ENCODE results near the gene SLC2A1. TPM values are rescaled to one million over a fixed set of nuclear protein-coding genes. Genes with fewer than 3 reads are reported as not detected.
"Not testable (repeated sequence)": the region's sequence is repeated elsewhere in the genome, so short reads cannot be mapped to it uniquely, and the experiment has no call there.

SLC2A1 gene
- total RNA-seq, 1 experiment from 2014 or later: 218 TPM

DNA sequence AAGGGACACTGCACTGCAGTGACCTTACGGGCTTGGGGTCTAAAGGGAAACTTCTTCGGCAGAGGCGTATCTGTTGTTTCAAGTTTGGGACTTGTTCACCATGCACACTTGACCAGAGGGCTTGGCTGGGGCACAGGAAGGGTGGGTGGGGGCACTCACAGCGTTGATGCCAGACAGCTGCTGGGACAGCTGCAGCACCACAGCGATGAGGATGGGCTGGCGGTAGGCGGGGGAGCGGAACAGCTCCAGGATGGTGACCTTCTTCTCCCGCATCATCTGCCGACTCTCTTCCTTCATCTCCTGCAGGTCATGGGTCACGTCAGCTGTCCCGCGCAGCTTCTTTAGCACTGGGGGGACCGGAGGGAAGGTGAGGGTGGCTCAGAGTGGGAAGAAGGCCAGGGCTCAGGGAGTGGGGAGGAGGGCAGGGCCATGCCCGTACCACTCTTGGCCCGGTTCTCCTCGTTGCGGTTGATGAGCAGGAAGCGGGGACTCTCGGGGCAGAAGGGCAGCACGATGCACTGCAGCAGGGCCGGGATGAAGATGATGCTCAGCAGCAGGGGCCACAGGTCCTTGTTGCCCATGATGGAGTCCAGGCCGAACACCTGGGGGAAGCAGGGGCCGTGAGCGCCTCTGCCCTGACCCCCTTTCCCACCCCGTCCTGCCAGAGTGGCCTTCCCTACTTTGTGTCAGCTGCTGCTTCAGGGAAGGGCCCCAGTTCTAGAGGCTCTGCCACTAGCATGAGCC is 29.1 kb downstream of the SLC2A1 start:
- DNase-seq (ENCODE audit: low read depth): no peak

DNA sequence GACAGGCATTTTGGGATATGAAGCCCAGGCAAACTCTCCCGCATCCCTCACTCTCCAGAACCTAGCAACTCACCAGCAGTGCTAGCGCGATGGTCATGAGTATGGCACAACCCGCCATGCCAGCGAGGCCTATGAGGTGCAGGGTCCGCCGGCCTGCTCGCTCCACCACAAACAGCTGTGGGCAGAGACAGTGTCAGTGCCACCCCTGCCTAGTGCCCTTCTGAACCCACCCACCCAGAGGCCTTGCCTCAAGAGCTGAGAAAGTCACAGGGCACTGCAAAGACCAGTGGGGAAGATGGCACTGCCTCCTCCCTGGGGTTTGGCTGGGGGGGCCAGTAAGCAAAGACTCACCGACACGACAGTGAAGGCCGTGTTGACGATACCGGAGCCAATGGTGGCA is 29.8 kb downstream of the SLC2A1 start:
- DNase-seq (ENCODE audit: low read depth): no peak

DNA sequence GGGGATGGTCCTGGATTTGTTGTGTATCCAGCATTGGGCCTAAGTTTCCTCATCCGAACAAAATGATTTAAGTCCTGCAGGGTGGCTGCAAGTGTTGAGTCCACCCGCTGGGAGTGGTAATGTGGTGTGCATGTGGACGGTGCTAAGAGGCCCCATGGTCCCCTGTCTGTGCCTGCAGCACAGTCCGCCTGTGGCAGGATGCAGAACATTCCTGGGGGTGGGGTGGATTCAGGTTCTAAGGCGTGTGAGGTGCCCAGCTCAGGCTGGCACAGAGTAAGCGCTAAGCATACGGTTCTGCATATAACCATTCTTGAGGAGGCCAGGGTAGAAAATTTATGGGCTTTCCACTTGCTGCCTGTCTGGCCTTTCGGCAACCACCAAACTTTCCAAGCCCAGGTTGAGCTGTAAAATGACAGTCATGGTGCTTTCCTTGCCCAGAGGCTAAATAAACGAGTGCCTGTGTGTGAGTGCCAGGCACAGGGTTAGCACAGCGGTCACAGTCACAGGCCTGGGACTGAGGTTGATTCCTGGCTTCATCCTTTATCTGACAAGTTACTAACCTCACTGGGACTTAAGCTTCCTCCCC is 30.7 kb downstream of the SLC2A1 start:
- DNase-seq (ENCODE audit: low read depth): peak; percentile 77

DNA sequence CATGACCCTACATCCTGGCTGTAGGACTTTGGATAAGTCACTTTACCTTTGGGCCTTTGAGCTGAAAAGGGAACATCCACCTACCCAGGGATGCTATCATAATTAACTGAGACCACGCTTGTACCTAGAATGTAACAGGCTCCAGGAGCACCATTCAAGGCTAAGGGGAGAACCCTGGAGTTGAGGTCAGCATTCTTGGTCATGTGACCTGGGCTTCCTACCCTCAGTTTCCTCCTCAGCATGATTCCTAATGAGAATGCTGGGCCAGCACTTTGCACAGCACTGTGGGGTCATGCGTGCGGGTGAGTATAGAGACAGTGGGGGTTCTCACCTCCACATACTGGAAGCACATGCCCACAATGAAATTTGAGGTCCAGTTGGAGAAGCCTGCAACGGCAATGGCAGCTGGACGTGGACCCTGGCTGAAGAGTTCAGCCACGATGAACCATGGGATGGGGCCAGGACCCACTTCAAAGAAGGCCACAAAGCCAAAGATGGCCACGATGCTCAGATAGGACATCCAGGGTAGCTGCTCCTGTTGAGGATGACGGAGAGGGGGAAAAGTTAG is 31.3 kb downstream of the SLC2A1 start:
- DNase-seq (ENCODE audit: low read depth): no peak

DNA sequence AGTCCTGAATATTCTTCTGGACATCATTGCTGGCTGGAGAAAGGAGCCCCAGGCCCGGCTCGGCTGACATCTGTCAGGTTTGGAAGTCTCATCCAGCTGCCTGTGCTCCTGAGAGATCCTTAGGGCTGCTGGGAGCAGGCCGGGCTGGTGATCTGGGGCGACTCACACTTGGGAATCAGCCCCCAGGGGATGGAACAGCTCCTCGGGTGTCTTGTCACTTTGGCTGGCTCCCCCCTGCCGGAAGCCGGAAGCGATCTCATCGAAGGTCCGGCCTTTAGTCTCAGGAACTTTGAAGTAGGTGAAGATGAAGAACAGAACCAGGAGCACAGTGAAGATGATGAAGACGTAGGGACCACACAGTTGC is 31.8 kb downstream of the SLC2A1 start:
- DNase-seq (ENCODE audit: low read depth): peak; percentile 62

DNA sequence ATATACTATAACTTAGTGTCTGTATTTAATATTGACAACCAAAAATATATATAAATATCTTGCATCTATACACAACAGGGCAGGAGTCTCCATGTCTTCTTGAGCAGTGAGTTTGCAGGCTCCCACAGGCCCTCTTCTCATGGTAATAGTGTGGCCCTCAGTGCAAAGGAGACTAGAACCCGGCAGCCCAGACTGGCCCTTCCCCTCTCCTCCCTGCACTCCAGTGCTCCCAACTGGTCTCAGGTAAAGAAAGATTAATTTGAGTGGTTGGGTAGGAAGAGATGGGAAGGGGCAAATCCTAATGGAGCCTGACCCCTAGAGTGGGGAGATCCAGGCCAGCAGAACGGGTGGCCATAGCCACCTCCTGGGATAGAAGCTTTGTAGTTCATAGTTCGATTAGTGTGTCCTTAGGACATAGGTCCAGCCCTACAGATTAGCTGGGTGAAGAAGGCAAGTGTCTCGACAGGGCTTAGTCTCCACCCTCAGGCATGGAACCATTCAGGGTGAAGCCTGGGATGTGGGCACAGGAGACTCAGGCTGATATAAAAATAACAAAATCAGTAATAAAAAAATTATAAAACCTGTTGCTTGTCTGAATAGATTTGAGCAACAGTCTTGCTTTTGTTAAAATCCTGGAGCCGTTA is 32.3 kb downstream of the SLC2A1 start:
- DNase-seq (ENCODE audit: low read depth): no peak

DNA sequence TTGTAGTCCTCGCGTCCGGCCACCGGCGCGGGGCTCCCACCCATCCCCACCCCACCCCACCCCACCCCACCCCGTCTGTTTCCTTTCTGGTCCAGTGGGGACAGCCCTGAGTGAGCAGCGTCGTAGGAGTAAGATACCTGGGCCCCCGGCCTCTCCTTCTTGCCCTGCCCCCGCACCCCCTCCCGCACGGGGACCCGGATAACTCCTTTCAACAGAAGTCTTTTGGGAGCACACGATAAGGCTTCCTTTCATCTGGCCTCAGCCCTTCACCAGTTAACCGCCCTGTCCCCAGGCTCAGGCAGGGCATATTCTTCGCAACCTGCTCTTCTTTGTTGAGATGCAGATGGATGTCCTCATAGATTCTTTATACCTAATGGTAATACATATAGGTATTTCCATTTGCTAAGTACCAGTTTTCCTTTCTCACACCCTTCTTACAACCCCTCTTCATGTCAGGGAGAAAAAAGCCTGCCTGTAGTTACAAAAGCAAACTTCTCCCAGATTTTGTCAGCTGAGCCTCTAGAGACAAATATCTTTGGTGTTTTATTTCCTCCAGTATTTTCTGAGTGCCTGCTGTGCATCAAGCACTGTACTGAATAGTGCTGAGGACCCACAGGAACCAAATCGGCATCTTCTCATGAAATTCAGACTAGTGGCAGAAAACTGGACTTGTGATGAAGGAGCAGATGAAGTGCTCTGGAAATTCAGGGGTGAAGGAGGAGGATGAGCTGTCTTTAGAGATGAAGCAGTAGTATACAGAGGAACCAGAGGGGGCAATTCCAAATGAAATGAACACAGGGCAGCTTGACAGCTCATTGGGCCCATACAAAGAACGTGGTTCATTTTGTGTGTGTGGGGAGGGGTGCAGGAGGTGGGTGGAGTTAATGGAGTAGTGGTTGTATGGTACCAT is 33.6 kb downstream of the SLC2A1 start:
- DNase-seq (ENCODE audit: low read depth): peak; percentile 35

DNA sequence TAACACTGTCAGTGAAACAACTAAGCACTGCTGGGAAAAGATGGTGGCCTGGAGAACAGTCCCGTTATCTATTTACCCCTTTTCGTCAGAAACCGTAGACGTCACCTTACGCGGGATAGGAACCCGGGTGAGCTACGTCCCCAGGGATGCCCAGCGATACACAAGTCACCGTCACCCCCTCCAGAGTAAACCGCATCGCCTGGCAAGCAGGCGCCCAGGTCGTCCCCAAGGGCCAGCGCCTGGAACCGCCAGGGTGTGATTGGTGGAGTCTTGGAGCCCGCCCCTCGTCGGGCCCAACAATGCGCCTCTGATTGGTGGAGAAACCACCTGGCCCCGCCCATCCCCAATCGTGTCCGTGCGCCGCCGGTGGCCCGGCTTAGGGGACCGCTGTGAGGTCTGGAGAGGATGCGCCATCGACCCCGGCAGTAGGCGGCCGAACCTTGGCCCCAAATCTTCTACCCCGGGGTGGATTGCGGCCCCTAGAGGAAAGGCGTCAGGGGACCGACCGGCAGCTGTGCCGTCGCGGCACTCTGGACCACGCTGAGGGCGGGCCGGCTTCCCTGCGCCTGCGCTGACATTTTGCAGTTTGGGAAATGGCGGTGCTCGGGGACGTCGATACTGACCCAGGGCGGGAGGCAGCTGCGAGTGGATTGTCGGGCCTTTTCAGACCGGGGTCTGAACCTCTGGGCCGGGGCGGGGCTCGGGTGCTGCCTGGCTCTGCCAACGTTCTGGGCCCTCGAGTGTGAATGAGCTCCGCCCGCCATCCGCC is 34.4 kb downstream of the SLC2A1 start:
- peak; percentile 93 for DNase-seq (ENCODE audit: low read depth)

DNA sequence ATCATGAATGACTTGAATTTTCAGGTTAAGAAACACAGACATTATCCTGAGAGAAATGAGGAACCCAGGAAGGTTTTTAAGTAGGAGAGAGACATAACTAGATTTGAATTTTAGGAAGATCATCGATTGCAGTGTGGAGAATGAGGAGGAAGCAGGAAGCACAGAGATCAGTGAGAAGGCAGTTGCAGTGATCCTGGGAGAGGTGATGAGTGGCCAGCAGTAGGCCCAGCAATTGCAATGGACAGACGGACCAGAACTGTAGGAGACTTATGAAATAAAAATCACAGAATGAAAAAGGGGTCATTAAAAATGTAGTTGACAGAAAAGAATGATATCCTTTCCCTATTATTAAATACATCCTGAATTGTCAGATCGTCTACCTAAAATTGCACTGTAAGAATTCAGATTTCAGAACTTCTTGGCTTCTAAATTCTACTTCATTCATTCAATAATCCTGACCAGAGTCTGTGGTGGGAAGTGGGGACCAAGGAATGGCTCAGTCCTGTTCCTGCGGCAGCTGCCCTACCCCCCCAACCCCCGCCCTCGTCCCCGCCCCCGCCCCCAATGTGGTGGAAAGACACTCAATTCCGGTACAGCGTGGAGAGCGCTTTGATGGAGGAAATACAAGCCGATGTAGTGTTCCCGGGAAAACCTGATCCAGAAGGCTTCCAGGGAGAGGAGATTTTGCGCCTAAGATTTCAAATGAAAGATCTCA is 35.1 kb downstream of the SLC2A1 start:
- DNase-seq (ENCODE audit: low read depth): no peak

DNA sequence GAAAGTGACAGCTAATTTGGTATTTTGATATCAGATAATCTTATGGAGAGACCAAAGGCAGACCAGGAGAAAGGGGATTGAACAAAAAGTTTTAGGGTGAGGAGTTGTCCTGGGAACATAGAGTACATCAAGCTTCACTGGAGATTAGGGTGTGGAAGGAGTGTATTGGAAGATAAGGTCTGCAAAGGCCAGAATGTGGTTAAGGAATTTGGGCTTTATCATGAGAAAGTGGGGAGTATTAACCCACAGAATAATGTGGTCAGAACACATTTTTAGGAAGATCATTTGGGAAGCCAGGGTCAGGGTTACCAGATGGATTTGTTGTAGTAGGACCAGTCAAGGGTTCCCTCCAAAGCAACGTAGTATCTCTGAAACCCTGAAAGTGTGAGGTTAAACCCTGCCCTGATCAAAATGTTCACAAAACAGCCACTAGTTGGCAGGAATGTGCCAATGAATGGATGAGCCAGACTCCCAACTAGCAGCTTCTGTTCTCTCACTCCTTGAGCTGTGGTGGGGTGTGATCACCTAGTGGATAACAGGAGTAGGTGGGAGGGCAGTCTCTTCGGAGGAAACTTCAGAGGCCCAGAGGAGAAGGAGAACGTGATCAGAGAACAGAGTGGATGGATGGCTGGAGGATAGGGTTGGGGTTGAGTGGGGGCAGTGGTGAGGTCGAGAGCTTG is 35.8 kb downstream of the SLC2A1 start:
- DNase-seq (ENCODE audit: low read depth): peak; percentile 87

DNA sequence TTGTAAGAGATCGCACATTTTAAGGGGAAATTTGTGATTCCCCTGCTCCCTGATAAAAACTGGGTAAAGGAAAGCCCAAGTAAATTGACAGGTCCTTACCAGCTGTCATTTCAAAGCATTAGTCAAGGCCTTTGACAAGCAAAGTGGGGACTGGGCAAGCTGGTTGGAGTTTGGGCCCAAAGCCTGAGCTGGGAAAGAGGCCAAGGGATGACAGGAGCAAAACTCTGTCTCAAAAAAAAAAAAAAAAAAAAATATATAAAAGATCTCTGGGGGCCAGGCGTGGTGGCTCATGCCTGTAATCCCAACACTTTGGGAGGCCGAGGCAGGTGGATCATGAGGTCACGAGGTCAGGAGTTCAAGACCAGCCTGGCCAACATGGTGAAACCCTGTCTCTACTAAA is 36.9 kb downstream of the SLC2A1 start:
- no peak for DNase-seq (ENCODE audit: low read depth)

DNA sequence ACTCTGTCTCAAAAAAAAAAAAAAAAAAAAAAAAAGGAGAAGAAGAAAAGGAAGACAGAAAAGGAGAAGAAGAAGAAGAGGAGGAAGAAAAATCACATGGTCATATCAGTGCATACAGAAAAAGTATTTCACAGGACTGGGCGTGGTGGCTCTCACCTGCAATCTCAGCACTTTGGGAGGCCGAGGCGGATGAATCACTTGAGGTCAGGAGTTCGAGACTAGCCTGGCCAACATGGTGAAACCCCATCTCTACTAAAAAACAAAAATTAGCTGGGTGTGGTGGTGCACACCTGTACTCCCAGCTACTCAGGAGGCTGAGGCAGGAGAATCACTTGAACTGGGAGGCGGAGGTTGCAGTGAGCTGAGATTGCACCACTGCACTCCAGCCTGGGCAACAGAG is 39.0 kb downstream of the SLC2A1 start:
- DNase-seq (ENCODE audit: low read depth): not testable (repeated sequence)

DNA sequence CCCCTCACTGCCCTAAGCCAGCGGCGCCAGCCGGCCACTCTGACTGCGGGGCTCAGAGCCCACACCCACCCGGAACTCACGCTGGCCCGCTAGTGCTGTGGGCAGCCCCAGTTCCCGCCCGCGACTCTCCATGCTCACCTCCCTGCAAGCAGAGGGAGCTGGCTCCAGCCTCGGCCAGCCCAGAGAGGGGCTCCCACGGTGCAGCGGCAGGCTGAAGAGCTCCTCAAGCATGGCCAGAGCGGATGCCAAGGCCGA is 41.5 kb downstream of the SLC2A1 start:
- DNase-seq (ENCODE audit: low read depth): no peak

DNA sequence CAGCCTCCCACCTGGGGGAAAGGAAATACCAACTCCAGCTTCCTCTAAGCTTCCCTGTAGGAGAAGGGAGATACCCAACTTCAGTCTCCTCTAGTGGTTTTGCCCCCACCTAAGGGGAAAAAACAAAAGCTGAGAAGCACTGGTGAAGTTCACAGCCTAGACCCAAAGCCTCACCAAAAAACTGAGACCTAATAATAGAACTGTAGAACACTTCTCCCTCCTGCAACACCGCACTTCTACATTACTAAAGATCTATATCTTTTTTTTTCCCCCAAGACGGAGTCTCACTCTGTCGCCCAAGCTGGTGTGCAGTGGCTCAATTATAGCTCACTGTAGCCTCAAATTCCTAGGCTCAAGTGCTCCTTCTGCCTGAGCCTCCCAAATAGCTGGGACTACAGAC is 43.2 kb downstream of the SLC2A1 start:
- no peak for DNase-seq (ENCODE audit: low read depth)

DNA sequence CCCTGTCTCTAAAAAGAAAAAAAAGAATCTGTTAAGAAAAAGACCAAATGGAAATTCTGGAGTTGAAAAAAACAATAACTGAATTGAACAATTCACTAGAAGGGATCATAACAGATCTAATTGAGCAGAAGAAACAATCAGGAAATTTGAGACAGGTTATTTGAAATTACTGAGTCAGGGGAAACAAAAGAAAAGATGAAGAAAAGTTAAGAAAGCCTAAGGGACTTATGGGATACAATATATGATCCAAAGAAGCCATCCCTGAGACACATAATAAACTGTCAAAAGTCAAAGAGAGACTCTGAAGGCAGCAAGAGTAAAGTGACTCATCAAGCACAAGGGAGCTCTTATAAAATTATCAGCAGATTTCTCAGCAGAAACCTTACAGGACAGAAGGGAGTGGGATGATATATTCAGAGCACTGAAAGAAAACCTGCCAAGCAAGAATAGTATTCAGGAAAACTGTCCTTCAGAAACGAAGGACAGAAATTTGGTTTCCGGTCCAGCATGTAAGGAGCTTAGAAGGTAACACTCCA is 44.5 kb downstream of the SLC2A1 start:
- DNase-seq (ENCODE audit: low read depth): no peak

DNA sequence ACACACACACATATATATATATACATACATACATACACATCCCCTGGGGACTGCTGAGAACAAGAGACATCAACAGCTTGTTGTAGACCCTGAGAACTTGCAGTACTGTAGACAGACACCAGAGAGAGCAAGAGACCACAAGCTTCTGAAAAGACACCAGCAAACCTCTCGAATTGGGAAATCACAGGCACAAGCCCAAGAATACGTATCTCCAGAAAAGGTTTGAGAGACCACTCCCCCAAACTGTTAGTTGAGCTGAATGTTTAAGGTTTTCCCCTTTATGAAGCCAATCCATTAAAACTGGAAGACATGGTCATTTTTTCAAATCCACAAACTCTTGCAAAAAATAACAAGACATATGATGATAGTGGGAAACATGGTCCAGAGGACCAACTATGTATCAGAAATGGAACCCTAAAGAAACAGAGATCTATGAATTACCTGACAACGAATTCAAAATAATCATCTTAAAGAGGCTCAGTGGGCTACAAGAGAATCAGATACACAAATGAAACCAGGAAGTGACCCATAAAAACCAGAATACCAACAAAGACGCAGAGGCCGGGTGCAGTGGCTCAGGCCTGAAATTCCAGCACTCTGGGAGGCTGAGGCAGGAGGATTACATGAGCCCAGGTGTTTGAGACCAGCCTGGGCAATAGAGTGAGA is 45.1 kb downstream of the SLC2A1 start:
- DNase-seq (ENCODE audit: low read depth): peak; percentile 73

DNA sequence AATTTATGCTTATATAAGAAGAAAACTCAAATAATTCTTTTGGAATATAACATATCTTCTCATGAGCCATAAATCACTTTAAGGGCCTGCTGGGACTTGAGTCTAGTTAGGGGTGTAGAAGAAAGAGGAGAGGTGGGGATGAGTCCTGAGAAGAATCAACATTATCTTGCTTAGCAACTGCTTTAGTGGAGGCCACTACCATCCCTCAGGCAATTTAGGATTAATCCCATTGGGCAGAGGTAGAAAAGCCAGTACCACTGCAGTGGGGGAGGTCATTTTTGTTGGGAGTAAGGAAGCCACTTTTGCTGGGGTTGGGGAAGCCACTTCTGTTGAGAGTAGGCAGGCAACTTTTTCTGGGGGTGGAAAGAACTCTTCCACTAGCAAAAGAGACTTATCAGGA is 47.7 kb downstream of the SLC2A1 start:
- DNase-seq (ENCODE audit: low read depth): no peak

DNA sequence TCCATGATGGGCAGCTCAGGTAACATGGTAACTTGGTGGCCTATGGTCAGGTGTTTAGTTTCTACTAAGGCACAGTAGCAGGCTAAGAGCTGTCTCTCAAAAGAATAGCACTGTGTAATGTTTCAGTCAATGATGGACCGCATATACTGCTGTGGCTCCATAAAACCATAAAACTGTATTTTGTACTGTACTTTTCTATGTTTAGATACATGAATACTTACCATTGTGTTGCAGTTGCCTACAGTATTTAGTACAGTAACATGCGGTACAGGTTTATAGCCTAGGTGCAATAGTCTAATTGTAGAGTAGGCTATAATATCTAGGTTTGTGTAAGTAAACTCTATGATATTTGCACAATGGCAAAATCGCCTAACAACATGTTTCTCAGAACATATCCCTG is 50.6 kb downstream of the SLC2A1 start:
- no peak for DNase-seq (ENCODE audit: low read depth)

DNA sequence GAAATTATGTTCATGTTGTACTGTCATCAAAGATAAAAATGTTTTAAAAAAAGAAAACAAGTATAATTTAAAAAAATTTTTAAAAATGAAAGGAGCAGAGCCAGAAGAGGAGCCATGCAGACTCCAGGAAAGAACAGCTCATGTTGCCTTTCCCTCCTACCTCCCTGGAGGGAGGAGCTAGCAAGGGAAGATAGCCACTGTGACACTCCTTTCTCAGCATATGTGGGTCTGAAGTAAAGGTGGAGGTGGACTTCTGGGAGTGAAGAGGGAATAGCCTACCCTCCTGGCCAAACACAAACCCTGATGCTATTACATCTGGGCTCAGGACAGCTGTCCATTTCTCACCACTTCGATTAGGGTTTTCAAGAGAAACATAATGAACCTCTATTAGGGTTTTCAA is 54.2 kb downstream of the SLC2A1 start:
- DNase-seq (ENCODE audit: low read depth): no peak

Data from M059J (cell line).